IPS-18c (cell line): ENCODE measurements around the gene ITGB7.
"Not testable (repeated sequence)": the region's sequence is repeated elsewhere in the genome, so short reads cannot be mapped to it uniquely, and the experiment has no call there.

ENCODE experiments used
- H3K4me3 ChIP-seq: 2 replicates; pipeline ENCODE4 v1.7.0; 2013; ENCODE audit warnings: low read depth, mild to moderate bottlenecking, low read length, moderate library complexity; ENCODE audit not compliant: insufficient read depth
- H3K9me3 ChIP-seq: one replicate; pipeline ENCODE4 v1.6.1; 2013; ENCODE audit warnings: mild to moderate bottlenecking, low read length, moderate library complexity; ENCODE audit not compliant: control insufficient read depth, insufficient read depth

ITGB7 gene

GRCh38 chr12:53177447-53177846 is 29.6 kb downstream of the ITGB7 start:
- not testable (repeated sequence) for H3K9me3 ChIP-seq, H3K4me3 ChIP-seq

GRCh38 chr12:53176750-53177149 is 30.3 kb downstream of the ITGB7 start:
- no peak overlapping the region for H3K4me3 ChIP-seq
- peaks cover 2% of the 10 kb centered on the region for H3K9me3 ChIP-seq

- Histone ChIP-seq H3K4me3 (no peak overlapping the region), H3K9me3 (no peaks in the 10 kb centered on the region)
Observed at GRCh38 chr12:53174881-53175491, 32.1 kb downstream of the ITGB7 start.

GRCh38 chr12:53173085-53173715 is 33.9 kb downstream of the ITGB7 start:
- Histone ChIP-seq H3K9me3 (no peaks in the 10 kb centered on the region), H3K4me3 (no peak overlapping the region)

GRCh38 chr12:53172352-53172751 is 34.7 kb downstream of the ITGB7 start:
- no peak overlapping the region for H3K4me3 ChIP-seq
- H3K9me3 ChIP-seq = no peaks in the 10 kb centered on the region

- no peaks in the 10 kb centered on the region for H3K9me3 ChIP-seq
- H3K4me3 ChIP-seq = no peak overlapping the region
Observed at GRCh38 chr12:53171725-53172329, 35.2 kb downstream of the ITGB7 start.

GRCh38 chr12:53170876-53171724 is 36.0 kb downstream of the ITGB7 start:
- Histone ChIP-seq H3K4me3 (no peak overlapping the region), H3K9me3 (no peaks in the 10 kb centered on the region)

- Histone ChIP-seq H3K4me3 (no peak overlapping the region), H3K9me3 (no peaks in the 10 kb centered on the region)
Observed at GRCh38 chr12:53170215-53170614, 36.8 kb downstream of the ITGB7 start.

- peaks cover 2% of the 10 kb centered on the region for H3K9me3 ChIP-seq
Observed at GRCh38 chr12:53169644-53170043, 37.4 kb downstream of the ITGB7 start.

GRCh38 chr12:53166837-53167236 is 40.2 kb downstream of the ITGB7 start:
- no peak overlapping the region for H3K4me3 ChIP-seq
- H3K9me3 ChIP-seq = peaks cover 2% of the 10 kb centered on the region

More at GRCh38 chr12:53169644-53170043, 37.4 kb downstream of the ITGB7 start:
- H3K4me3 ChIP-seq = no peak overlapping the region

- not testable (repeated sequence) for H3K9me3 ChIP-seq, H3K4me3 ChIP-seq
Observed at GRCh38 chr12:53163008-53163407, 44.0 kb downstream of the ITGB7 start.

GRCh38 chr12:53161119-53161911 is 45.7 kb downstream of the ITGB7 start:
- peaks cover 2% of the 10 kb centered on the region for H3K9me3 ChIP-seq
- H3K4me3 ChIP-seq = no peak overlapping the region

GRCh38 chr12:53160673-53161072 is 46.4 kb downstream of the ITGB7 start:
- H3K9me3 ChIP-seq = peaks cover 2% of the 10 kb centered on the region
- H3K4me3 ChIP-seq = no peak overlapping the region

- H3K4me3 ChIP-seq = no peak overlapping the region
- peaks cover 1% of the 10 kb centered on the region for H3K9me3 ChIP-seq
Observed at GRCh38 chr12:53160000-53160399, 47.1 kb downstream of the ITGB7 start.

- Histone ChIP-seq H3K4me3 (peak overlapping the region; percentile 32; the same call in 1 of the 2 replicates), H3K9me3 (no peaks in the 10 kb centered on the region)
Observed at GRCh38 chr12:53159195-53159839, 47.7 kb downstream of the ITGB7 start.

- no peaks in the 10 kb centered on the region for H3K9me3 ChIP-seq
- H3K4me3 ChIP-seq = no peak overlapping the region
Observed at GRCh38 chr12:53152390-53152789, 54.7 kb downstream of the ITGB7 start.
